HEK293 (cell line): ENCODE data around the gene PDGFA.

Source experiments
- CTCF ChIA-PET: fragments of 350-600 bp; formaldehyde crosslinking; extraction: SDS; loops from one replicate; lab custom pipeline; 2021; ENCODE audit warnings: antibody characterized with exemption; lab: Yijun Ruan, JAX
- POLR2A ChIA-PET: fragments of 300-600 bp; formaldehyde crosslinking; extraction: SDS; loops from one replicate; lab custom pipeline; 2020; ENCODE audit warnings: antibody characterized with exemption, inconsistent platforms; lab: Yijun Ruan, JAX
- H3K27ac ChIP-seq: fragments of 200-500 bp; sonication (Bioruptor generic); 2 replicates; pipeline ENCODE4 v1.5.1; 2014; ENCODE audit warnings: low read depth, low read length, control low read depth, inconsistent platforms; ENCODE audit errors: extremely low read depth
- H3K36me3 ChIP-seq, 2 experiments: fragments of 200-500 bp in 1 of 2; sonication (Bioruptor generic) in 1 of 2; 1 replicate in 1 of 2; 2 replicates in 1 of 2; pipeline ENCODE4 v1.5.1; 2014 to 2017; ENCODE audit warnings: inconsistent platforms in 2 of 2, low read length in 2 of 2; ENCODE audit not compliant: control insufficient read depth in 2 of 2, insufficient read depth in 1 of 2
- H3K4me1 ChIP-seq: fragments of 200-500 bp; sonication (Bioruptor generic); 2 replicates; pipeline ENCODE4 v1.5.1; 2014; ENCODE audit warnings: mild to moderate bottlenecking, low read length, inconsistent platforms; ENCODE audit not compliant: control insufficient read depth, insufficient read depth
- H3K4me3 ChIP-seq: 2 replicates; pipeline ENCODE4 v1.5.1; 2011; ENCODE audit warnings: low read depth, mild to moderate bottlenecking, control low read depth, low read length, moderate library complexity
- H3K9me3 ChIP-seq: fragments of 200-500 bp; sonication (Bioruptor generic); 2 replicates; pipeline ENCODE4 v1.5.1; 2014; ENCODE audit warnings: low read depth, low read length, inconsistent platforms; ENCODE audit not compliant: control insufficient read depth, insufficient read depth
- FEZF1 ChIP-seq: fragments of 450-650 bp; formaldehyde crosslinking; IDR thresholded peaks from 2 replicates; pipeline ENCODE4 v1.5.1; 2016; ENCODE audit warnings: missing biosample characterization, missing genetic modification characterization
- GLIS1 ChIP-seq: fragments of 450-650 bp; formaldehyde crosslinking; IDR thresholded peaks from 2 replicates; pipeline ENCODE4 v1.5.1; 2016; ENCODE audit warnings: missing biosample characterization, missing genetic modification characterization
- INSM2 ChIP-seq: fragments of 450-650 bp; formaldehyde crosslinking; IDR thresholded peaks from 2 replicates; pipeline ENCODE4 v1.5.1; 2016; ENCODE audit warnings: missing biosample characterization, missing genetic modification characterization
- KLF1 ChIP-seq: fragments of 450-650 bp; formaldehyde crosslinking; IDR thresholded peaks from 2 replicates; pipeline ENCODE4 v1.5.1; 2016; ENCODE audit warnings: missing biosample characterization, missing genetic modification characterization
- OSR2 ChIP-seq: fragments of 450-650 bp; formaldehyde crosslinking; IDR thresholded peaks from 2 replicates; pipeline ENCODE4 v1.5.1; 2016; ENCODE audit warnings: missing biosample characterization, missing genetic modification characterization
- SCRT1 ChIP-seq: fragments of 450-650 bp; formaldehyde crosslinking; IDR thresholded peaks from 2 replicates; pipeline ENCODE4 v1.5.1; 2016; ENCODE audit warnings: missing biosample characterization, missing genetic modification characterization, borderline replicate concordance
- SP3 ChIP-seq: fragments of 450-650 bp; formaldehyde crosslinking; IDR thresholded peaks from 2 replicates; pipeline ENCODE4 v1.5.1; 2016; ENCODE audit warnings: missing biosample characterization, missing genetic modification characterization
- WT1 ChIP-seq: fragments of 450-650 bp; formaldehyde crosslinking; IDR thresholded peaks from 2 replicates; pipeline ENCODE4 v1.5.1; 2016; ENCODE audit warnings: missing biosample characterization, missing genetic modification characterization
- ZBTB10 ChIP-seq: fragments of 450-650 bp; formaldehyde crosslinking; IDR thresholded peaks from 2 replicates; pipeline ENCODE4 v1.5.1; 2016; ENCODE audit warnings: missing biosample characterization, missing genetic modification characterization
- ZFHX2 ChIP-seq: fragments of 450-650 bp; formaldehyde crosslinking; conservative IDR thresholded peaks from 2 replicates; pipeline ENCODE4 v1.5.1; 2016; ENCODE audit warnings: missing biosample characterization, missing genetic modification characterization
- ZNF112 ChIP-seq: fragments of 450-650 bp; formaldehyde crosslinking; IDR thresholded peaks from 2 replicates; pipeline ENCODE4 v1.5.0; 2017; ENCODE audit warnings: missing biosample characterization, missing genetic modification characterization
- ZNF121 ChIP-seq: fragments of 450-650 bp; formaldehyde crosslinking; IDR thresholded peaks from 2 replicates; pipeline ENCODE4 v1.5.1; 2016; ENCODE audit warnings: missing biosample characterization, missing genetic modification characterization
- ZNF138 ChIP-seq: fragments of 450-650 bp; formaldehyde crosslinking; IDR thresholded peaks from 2 replicates; pipeline ENCODE4 v1.5.1; 2016; ENCODE audit warnings: missing biosample characterization, missing genetic modification characterization, borderline replicate concordance
- ZNF140 ChIP-seq: fragments of 450-650 bp; formaldehyde crosslinking; IDR thresholded peaks from 2 replicates; pipeline ENCODE4 v1.5.1; 2016; ENCODE audit warnings: missing biosample characterization, missing genetic modification characterization
- ZNF146 ChIP-seq: fragments of 450-650 bp; formaldehyde crosslinking; IDR thresholded peaks from 2 replicates; pipeline ENCODE4 v1.5.1; 2016; ENCODE audit warnings: missing biosample characterization, missing genetic modification characterization
- ZNF223 ChIP-seq: fragments of 450-650 bp; formaldehyde crosslinking; IDR thresholded peaks from 2 replicates; pipeline ENCODE4 v1.5.1; 2016; ENCODE audit warnings: missing biosample characterization, missing genetic modification characterization
- ZNF366 ChIP-seq: fragments of 450-650 bp; formaldehyde crosslinking; conservative IDR thresholded peaks from 2 replicates; pipeline ENCODE4 v1.5.1; 2016; ENCODE audit warnings: missing biosample characterization, missing genetic modification characterization
- ZNF544 ChIP-seq: fragments of 450-650 bp; formaldehyde crosslinking; IDR thresholded peaks from 2 replicates; pipeline ENCODE4 v1.5.0; 2017; ENCODE audit warnings: missing biosample characterization, missing genetic modification characterization
- ZNF561 ChIP-seq: fragments of 450-650 bp; IDR thresholded peaks from 2 replicates; pipeline ENCODE4 v1.5.1; 2018; ENCODE audit warnings: missing biosample characterization, missing genetic modification characterization, borderline replicate concordance
- ZNF571 ChIP-seq: fragments of 450-650 bp; formaldehyde crosslinking; IDR thresholded peaks from 2 replicates; pipeline ENCODE4 v1.5.0; 2017; ENCODE audit warnings: missing biosample characterization, missing genetic modification characterization
- ZNF600 ChIP-seq: fragments of 450-650 bp; formaldehyde crosslinking; IDR thresholded peaks from 2 replicates; pipeline ENCODE4 v1.5.1; 2016; ENCODE audit warnings: missing biosample characterization, missing genetic modification characterization
- ZNF623 ChIP-seq: fragments of 450-650 bp; formaldehyde crosslinking; IDR thresholded peaks from 2 replicates; pipeline ENCODE4 v1.5.1; 2016; ENCODE audit warnings: missing biosample characterization, missing genetic modification characterization
- ZNF701 ChIP-seq: fragments of 450-650 bp; formaldehyde crosslinking; IDR thresholded peaks from 2 replicates; pipeline ENCODE4 v1.5.1; 2016; ENCODE audit warnings: missing biosample characterization, missing genetic modification characterization
- ZNF747 ChIP-seq: fragments of 450-650 bp; formaldehyde crosslinking; IDR thresholded peaks from 2 replicates; pipeline ENCODE4 v1.5.1; 2016; ENCODE audit warnings: missing biosample characterization, missing genetic modification characterization
- ZNF76 ChIP-seq: fragments of 450-650 bp; formaldehyde crosslinking; IDR thresholded peaks from 2 replicates; pipeline ENCODE4; 2016; ENCODE audit warnings: low read depth, missing biosample characterization, missing genetic modification characterization, borderline replicate concordance
- ZSCAN16 ChIP-seq: fragments of 450-650 bp; formaldehyde crosslinking; IDR thresholded peaks from 2 replicates; pipeline ENCODE4 v1.5.1; 2016; ENCODE audit warnings: missing biosample characterization, missing genetic modification characterization
- ZSCAN5A ChIP-seq: fragments of 450-650 bp; formaldehyde crosslinking; IDR thresholded peaks from 2 replicates; pipeline ENCODE4 v1.5.1; 2016; ENCODE audit warnings: missing biosample characterization, missing genetic modification characterization

The PDGFA gene

GRCh38 chr7:494906-495305 is 24.7 kb downstream of the PDGFA start (continued):
- TF ChIP-seq ZBTB10 (tag by site-specific recombination) = no peak
- TF ChIP-seq, all 188 proteins: peak for 0

- no peaks in the 10 kb centered on the region for H3K4me1 ChIP-seq
- no peak overlapping the region for H3K27ac ChIP-seq
- H3K4me3 ChIP-seq = no peak overlapping the region
- peaks cover 0 to 15% of the 10 kb centered on the region in 2 experiments; a peak in 1 of 3 replicates for H3K36me3 ChIP-seq
- ChIA-PET POLR2A (no interaction called here), CTCF (no interaction called here)
- TF ChIP-seq ZNF600 (no peak), ZSCAN5A (tag by site-specific recombination) (no peak), ZNF747 (tag by site-specific recombination) (no peak), ZNF76 (no peak), ZNF146 (tag by site-specific recombination) (no peak), WT1 (tag by site-specific recombination) (no peak), ZNF223 (tag by site-specific recombination) (no peak), KLF1 (no peak), ZNF366 (tag by site-specific recombination) (no peak), OSR2 (tag by site-specific recombination) (no peak), ZNF571 (tag by site-specific recombination) (no peak), INSM2 (tag by site-specific recombination) (no peak), ZNF701 (no peak), SCRT1 (tag by site-specific recombination) (no peak), ZNF138 (tag by site-specific recombination) (no peak), ZNF112 (tag by site-specific recombination) (no peak)
- H3K9me3 ChIP-seq = no peaks in the 10 kb centered on the region
Observed at GRCh38 chr7:494259-494687, 25.4 kb downstream of the PDGFA start.

- peaks cover 0 to 10% of the 10 kb centered on the region in 2 experiments; a peak in 1 of 3 replicates for H3K36me3 ChIP-seq
- H3K4me1 ChIP-seq = no peaks in the 10 kb centered on the region
- ChIA-PET POLR2A (no interaction called here), CTCF (no interaction called here)
- H3K9me3 ChIP-seq = no peaks in the 10 kb centered on the region
- no peak overlapping the region for H3K4me3 ChIP-seq
- no peak overlapping the region for H3K27ac ChIP-seq
- TF ChIP-seq ZNF146 (tag by site-specific recombination) = no peak
- no peak for TF ChIP-seq SP3 (tag by site-specific recombination)
- no peak for TF ChIP-seq ZNF561 (tag by site-specific recombination)
- TF ChIP-seq ZNF121 = no peak
- TF ChIP-seq ZSCAN16 (tag by site-specific recombination) = no peak
- TF ChIP-seq ZNF623 (tag by site-specific recombination) = no peak
- no peak for TF ChIP-seq ZNF140
- no peak for TF ChIP-seq ZNF544 (tag by site-specific recombination)
- no peak for TF ChIP-seq ZFHX2 (tag by site-specific recombination)
- no peak for TF ChIP-seq ZNF600
- no peak for TF ChIP-seq FEZF1 (tag by site-specific recombination)
- TF ChIP-seq GLIS1 (tag by site-specific recombination) = no peak
- TF ChIP-seq ZBTB10 (tag by site-specific recombination) = no peak
- TF ChIP-seq ZNF366 (tag by site-specific recombination) = no peak
Observed at GRCh38 chr7:493661-494251, 25.9 kb downstream of the PDGFA start.
